Hematopoietic multipotent progenitor cell treated with erythropoietin and hydrocortisone succinate and interleukin-3 and kit ligand, for 8 days (in vitro differentiated cells): ENCODE data around the gene GGT6.
"Not testable (repeated sequence)": the region's sequence is repeated elsewhere in the genome, so short reads cannot be mapped to it uniquely, and the experiment has no call there.

ENCODE experiments used
- DNase-seq: peaks from one replicate; pipeline ENCODE4 v3.0.0-alpha.2; 2015

GGT6 gene

GRCh38 chr17:4560421-4560820 lies at the start of gene GGT6:
Gene GGT6 (minus strand): TSS chr17:4560577. CDS start chr17:4560521, 56 bp downstream.
- no peak for DNase-seq

GRCh38 chr17:4610162-4610561 lies 49.8 kb upstream of the GGT6 start:
- no peak for DNase-seq

- DNase-seq = no peak
Measured at GRCh38 chr17:4609761-4610160, 49.4 kb upstream of the GGT6 start.

- peak; percentile 95 for DNase-seq
Measured at GRCh38 chr17:4607773-4608187, 47.4 kb upstream of the GGT6 start.

- no peak for DNase-seq
Measured at GRCh38 chr17:4607261-4607741, 46.9 kb upstream of the GGT6 start.

GRCh38 chr17:4605826-4606225 lies 45.4 kb upstream of the GGT6 start:
- no peak for DNase-seq

- DNase-seq = not testable (repeated sequence)
Measured at GRCh38 chr17:4604736-4605135, 44.4 kb upstream of the GGT6 start.

- no peak for DNase-seq
Measured at GRCh38 chr17:4604111-4604644, 43.8 kb upstream of the GGT6 start.

GRCh38 chr17:4602041-4602440 lies 41.7 kb upstream of the GGT6 start:
- DNase-seq = no peak

- no peak for DNase-seq
Measured at GRCh38 chr17:4601326-4601725, 40.9 kb upstream of the GGT6 start.

- DNase-seq = no peak
Measured at GRCh38 chr17:4600563-4600962, 40.2 kb upstream of the GGT6 start.

GRCh38 chr17:4599505-4600281 lies 39.3 kb upstream of the GGT6 start:
- DNase-seq = no peak

- no peak for DNase-seq
Measured at GRCh38 chr17:4598776-4599504, 38.6 kb upstream of the GGT6 start.

GRCh38 chr17:4597975-4598374 lies 37.6 kb upstream of the GGT6 start:
- DNase-seq = no peak

GRCh38 chr17:4596636-4597380 lies 36.4 kb upstream of the GGT6 start:
- DNase-seq = no peak

- not testable (repeated sequence) for DNase-seq
Measured at GRCh38 chr17:4595685-4596342, 35.4 kb upstream of the GGT6 start.

GRCh38 chr17:4594931-4595684 lies 34.7 kb upstream of the GGT6 start:
- peak; percentile 64 for DNase-seq

- DNase-seq = no peak
Measured at GRCh38 chr17:4594406-4594805, 34.0 kb upstream of the GGT6 start.

- no peak for DNase-seq
Measured at GRCh38 chr17:4593021-4593421, 32.6 kb upstream of the GGT6 start.

GRCh38 chr17:4592240-4593005 lies 32.0 kb upstream of the GGT6 start:
- DNase-seq = no peak

- DNase-seq = no peak
Measured at GRCh38 chr17:4591529-4591928, 31.2 kb upstream of the GGT6 start.
